Measurements from ENCODE around the gene TRAF6.

DNA sequence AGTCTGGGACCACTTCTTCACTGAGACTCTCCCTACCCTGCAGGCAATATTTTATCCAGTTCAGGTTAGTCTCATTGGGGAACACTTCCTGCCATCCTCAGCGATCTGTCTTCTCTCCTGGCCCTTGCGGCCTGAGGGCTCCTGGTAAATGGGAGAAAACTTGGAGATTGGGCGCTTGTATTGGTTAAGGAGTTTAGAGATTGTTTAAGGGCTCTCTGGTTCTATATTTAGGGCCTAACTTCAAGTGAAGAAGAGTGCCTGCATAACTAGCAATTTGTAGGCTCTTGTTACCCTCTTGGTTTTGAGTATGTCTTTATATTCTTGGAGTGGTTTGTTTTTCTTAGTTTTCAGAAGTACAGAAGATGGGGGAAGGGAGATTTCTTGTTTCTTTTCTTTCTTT is 72.7 kb downstream of the TRAF6 start:
- TF ChIP-seq, protein P1, sequence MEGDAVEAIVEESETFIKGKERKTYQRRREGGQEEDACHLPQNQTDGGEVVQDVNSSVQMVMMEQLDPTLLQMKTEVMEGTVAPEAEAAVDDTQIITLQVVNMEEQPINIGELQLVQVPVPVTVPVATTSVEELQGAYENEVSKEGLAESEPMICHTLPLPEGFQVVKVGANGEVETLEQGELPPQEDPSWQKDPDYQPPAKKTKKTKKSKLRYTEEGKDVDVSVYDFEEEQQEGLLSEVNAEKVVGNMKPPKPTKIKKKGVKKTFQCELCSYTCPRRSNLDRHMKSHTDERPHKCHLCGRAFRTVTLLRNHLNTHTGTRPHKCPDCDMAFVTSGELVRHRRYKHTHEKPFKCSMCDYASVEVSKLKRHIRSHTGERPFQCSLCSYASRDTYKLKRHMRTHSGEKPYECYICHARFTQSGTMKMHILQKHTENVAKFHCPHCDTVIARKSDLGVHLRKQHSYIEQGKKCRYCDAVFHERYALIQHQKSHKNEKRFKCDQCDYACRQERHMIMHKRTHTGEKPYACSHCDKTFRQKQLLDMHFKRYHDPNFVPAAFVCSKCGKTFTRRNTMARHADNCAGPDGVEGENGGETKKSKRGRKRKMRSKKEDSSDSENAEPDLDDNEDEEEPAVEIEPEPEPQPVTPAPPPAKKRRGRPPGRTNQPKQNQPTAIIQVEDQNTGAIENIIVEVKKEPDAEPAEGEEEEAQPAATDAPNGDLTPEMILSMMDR (conservative IDR thresholded peaks at IDR 0.05; ENCODE audit: low read depth, low read length) = no peak
- no peak for TF ChIP-seq EZH2 (IDR thresholded peaks at IDR 0.05; ENCODE audit: low read length, unreplicated experiment)

All from PC-3 (cell line).